ENCODE data around the gene MARCOL. TPM values are rescaled to one million over a fixed set of nuclear protein-coding genes. Genes with fewer than 3 reads are reported as not detected.

Gene MARCOL
- total and polyA plus RNA-seq, 10 of the 15 experiments (the other 5 are each of a cell fraction or from before 2014, with no cell fraction given): 1.4 TPM; not detected in 9

DNA sequence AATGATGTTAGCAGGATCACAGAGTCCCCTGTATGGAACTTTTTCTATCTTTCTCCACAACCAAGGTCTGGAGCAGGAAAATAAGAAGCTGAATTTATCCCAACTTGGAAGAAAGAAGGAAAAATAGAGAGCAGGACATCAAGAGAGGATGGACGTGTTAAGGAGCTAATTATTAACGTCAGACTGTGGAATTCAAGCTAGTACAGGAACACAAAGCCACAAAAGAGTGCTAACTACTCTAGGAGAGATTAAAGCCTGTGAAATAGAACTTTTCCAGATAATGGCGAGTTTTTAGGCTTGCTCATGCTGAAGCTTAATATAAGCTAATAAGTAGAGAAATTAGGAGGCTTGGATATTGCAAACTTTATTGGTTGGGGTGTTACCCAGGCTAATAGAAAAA is 29.6 kb downstream of the MARCOL start (continued):
- TF ChIP-seq SUZ12 (IDR thresholded peaks at IDR 0.05; ENCODE audit: unreplicated experiment) (no peak), IKZF1 (conservative IDR thresholded peaks at IDR 0.05) (no peak), RB1 (IDR thresholded peaks at IDR 0.05; ENCODE audit: borderline replicate concordance) (no peak), CBFB (IDR thresholded peaks at IDR 0.05; ENCODE audit: low read depth) (no peak), RFX5 (IDR thresholded peaks at IDR 0.05; ENCODE audit: low read depth, low read length) (no peak), MTA3 (IDR thresholded peaks at IDR 0.05; ENCODE audit: borderline replicate concordance, low read length) (no peak), RBBP5 (conservative IDR thresholded peaks at IDR 0.05) (no peak)
- TF ChIP-seq, protein P1, sequence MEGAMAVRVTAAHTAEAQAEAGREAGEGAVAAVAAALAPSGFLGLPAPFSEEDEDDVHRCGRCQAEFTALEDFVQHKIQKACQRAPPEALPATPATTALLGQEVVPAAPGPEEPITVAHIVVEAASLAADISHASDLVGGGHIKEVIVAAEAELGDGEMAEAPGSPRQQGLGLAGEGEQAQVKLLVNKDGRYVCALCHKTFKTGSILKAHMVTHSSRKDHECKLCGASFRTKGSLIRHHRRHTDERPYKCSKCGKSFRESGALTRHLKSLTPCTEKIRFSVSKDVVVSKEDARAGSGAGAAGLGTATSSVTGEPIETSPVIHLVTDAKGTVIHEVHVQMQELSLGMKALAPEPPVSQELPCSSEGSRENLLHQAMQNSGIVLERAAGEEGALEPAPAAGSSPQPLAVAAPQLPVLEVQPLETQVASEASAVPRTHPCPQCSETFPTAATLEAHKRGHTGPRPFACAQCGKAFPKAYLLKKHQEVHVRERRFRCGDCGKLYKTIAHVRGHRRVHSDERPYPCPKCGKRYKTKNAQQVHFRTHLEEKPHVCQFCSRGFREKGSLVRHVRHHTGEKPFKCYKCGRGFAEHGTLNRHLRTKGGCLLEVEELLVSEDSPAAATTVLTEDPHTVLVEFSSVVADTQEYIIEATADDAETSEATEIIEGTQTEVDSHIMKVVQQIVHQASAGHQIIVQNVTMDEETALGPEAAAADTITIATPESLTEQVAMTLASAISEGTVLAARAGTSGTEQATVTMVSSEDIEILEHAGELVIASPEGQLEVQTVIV (IDR thresholded peaks at IDR 0.05; ENCODE audit: borderline replicate concordance, partially characterized antibody): no peak

- FAIRE-seq: no peak
Observed at GRCh38 chr5:148268566-148268965, 30.2 kb downstream of the MARCOL start, which contains the start of gene SPINK13. Gene SPINK13 (plus strand): TSS chr5:148268794. CDS start chr5:148270073, 1,279 bp downstream.

More at GRCh38 chr5:148268566-148268965, 30.2 kb downstream of the MARCOL start, which contains the start of gene SPINK13:
- no peak within 1 kb of the TSS for H3K4me3 ChIP-seq
- 45% methylated on average over 4 of the region's 4 CpGs for WGBS (ENCODE audit: insufficient coverage, insufficient replicate concordance, low lambda C conversion rate, missing lambda C conversion rate)
- no peaks in the 10 kb centered on the region for H3K36me3 ChIP-seq (ENCODE audit: control insufficient read depth in 2 of 2, insufficient read depth in 2 of 2, low read length in 1 of 2)
- in situ Hi-C loops (cut with MboI) (no loop called here), intact Hi-C loops (cut with micrococcal nuclease; ENCODE audit: unreplicated experiment) (no loop called here)
- H3K27me3 ChIP-seq (replicated peaks in 1 of 2; ENCODE audit: control insufficient read depth in 2 of 2, insufficient read depth in 2 of 2, low read length in 1 of 2): no peaks in the 10 kb centered on the region
- H3K9ac ChIP-seq (ENCODE audit: control insufficient read depth, insufficient read depth, low read length): no peak within 1 kb of the TSS
- H3K4me1 ChIP-seq (ENCODE audit: control insufficient read depth, insufficient read depth, low read length): no peaks in the 10 kb centered on the region
- no peaks in the 10 kb centered on the region for H4K20me1 ChIP-seq (ENCODE audit: control insufficient read depth, insufficient read depth)
- ChIA-PET SMC1A (ENCODE audit: uncharacterized antibody, unreplicated experiment) (no interaction called here), CTCF (no interaction called here), POLR2A (no interaction called here), RAD21 (ENCODE audit: unreplicated experiment) (no interaction called here)
- no peak within 1 kb of the TSS for H3K27ac ChIP-seq (ENCODE audit: control insufficient read depth, insufficient read depth)
- no peaks in the 10 kb centered on the region for H3K79me2 ChIP-seq (ENCODE audit: control insufficient read depth, insufficient read depth, low read length)
- BruUV-seq (replicated peaks): no TSS peak
- TF ChIP-seq BACH1 (IDR thresholded peaks at IDR 0.05; ENCODE audit: borderline replicate concordance) (no peak), CREM (IDR thresholded peaks at IDR 0.05; ENCODE audit: low read depth) (no peak), TCF7 (IDR thresholded peaks at IDR 0.05; ENCODE audit: borderline replicate concordance) (no peak), CHD4 (IDR thresholded peaks at IDR 0.05) (no peak), YBX1 (IDR thresholded peaks at IDR 0.05) (no peak), BCLAF1 (IDR thresholded peaks at IDR 0.05) (no peak), CHD2 (IDR thresholded peaks at IDR 0.05; ENCODE audit: borderline replicate concordance, low read depth, low read length) (no peak), MTA2 (IDR thresholded peaks at IDR 0.05; ENCODE audit: low read depth) (no peak), SPI1 (IDR thresholded peaks at IDR 0.05; ENCODE audit: borderline replicate concordance, insufficient read depth, low read depth, low read length) (no peak), NR2C2 (IDR thresholded peaks at IDR 0.05; ENCODE audit: borderline replicate concordance, control insufficient read depth, insufficient read length, low read depth) (no peak), SREBF1 (IDR thresholded peaks at IDR 0.05; ENCODE audit: low read length) (no peak), RAD51 (IDR thresholded peaks at IDR 0.05) (no peak), TCF12 (IDR thresholded peaks at IDR 0.05; ENCODE audit: low read depth, low read length) (no peak), JUND (IDR thresholded peaks at IDR 0.05; ENCODE audit: low read depth, low read length) (no peak), ZNF217 (IDR thresholded peaks at IDR 0.05) (no peak), IKZF2 (IDR thresholded peaks at IDR 0.05) (no peak)
- no peak for DNase-seq (ENCODE audit: low read depth, low spot score)
- no peak within 1 kb of the TSS for H3K4me2 ChIP-seq (ENCODE audit: control insufficient read depth, insufficient read depth)
- H2AFZ ChIP-seq (ENCODE audit: control insufficient read depth, low read depth, low read length): no peak within 1 kb of the TSS
- ATAC-seq: no peak
- no peaks in the 10 kb centered on the region for H3K9me3 ChIP-seq (replicated peaks; ENCODE audit: control insufficient read depth, insufficient read depth, low read length)

Measured in GM12878 (cell line).